ENCODE measurements around the gene FECH.
"Not testable (repeated sequence)": the region's sequence is repeated elsewhere in the genome, so short reads cannot be mapped to it uniquely, and the experiment has no call there.

FECH gene

GRCh38 chr18:57523171-57523956, 63.1 kb downstream of the FECH start (continued):
- no peak for TF ChIP-seq ZBTB10 (tag by site-specific recombination; IDR thresholded peaks at IDR 0.05)
- TF ChIP-seq ZEB2 (tag by site-specific recombination; IDR thresholded peaks at IDR 0.05) = no peak
- TF ChIP-seq ZNF354C (tag by site-specific recombination; IDR thresholded peaks at IDR 0.05; ENCODE audit: borderline replicate concordance, low read depth) = no peak
- TF ChIP-seq ZNF768 (tag by site-specific recombination; IDR thresholded peaks at IDR 0.05) = no peak
- TF ChIP-seq SCRT2 (tag by site-specific recombination; IDR thresholded peaks at IDR 0.05) = no peak
- no peak for TF ChIP-seq ZFP41 (tag by site-specific recombination; IDR thresholded peaks at IDR 0.05; ENCODE audit: borderline replicate concordance)
- TF ChIP-seq, protein P1, sequence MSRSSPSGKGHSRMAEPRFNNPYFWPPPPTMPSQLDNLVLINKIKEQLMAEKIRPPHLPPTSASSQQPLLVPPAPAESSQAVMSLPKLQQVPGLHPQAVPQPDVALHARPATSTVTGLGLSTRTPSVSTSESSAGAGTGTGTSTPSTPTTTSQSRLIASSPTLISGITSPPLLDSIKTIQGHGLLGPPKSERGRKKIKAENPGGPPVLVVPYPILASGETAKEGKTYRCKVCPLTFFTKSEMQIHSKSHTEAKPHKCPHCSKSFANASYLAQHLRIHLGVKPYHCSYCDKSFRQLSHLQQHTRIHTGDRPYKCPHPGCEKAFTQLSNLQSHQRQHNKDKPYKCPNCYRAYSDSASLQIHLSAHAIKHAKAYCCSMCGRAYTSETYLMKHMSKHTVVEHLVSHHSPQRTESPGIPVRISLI (tag by site-specific recombination; IDR thresholded peaks at IDR 0.05) = no peak

DNA sequence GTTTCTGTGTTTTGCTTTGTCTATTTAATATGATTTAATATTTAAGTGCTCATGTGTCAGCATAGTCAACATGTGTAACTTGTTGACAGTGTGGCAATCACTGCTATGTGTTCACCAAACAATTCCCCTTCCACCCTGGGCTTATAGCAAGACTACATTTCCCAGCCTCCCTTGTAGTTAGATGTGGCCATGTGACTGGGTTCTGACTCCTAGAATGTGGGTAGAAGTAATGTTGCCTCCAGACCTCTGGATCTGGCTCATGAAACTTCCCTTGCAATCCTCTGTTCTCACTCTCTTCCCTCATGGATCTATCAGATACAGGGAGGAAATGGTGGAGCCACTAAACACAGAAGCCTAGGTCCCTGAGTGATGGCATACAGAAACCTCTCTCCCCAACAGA, 64.2 kb downstream of the FECH start:
- CTCF ChIA-PET; POLR2A ChIA-PET; H3K4me3 ChIP-seq (ENCODE audit: low read depth, low read length); H3K4me1 ChIP-seq (ENCODE audit: control insufficient read depth, insufficient read depth, low read length); H3K27ac ChIP-seq (ENCODE audit: extremely low read depth, low read depth, low read length); H3K36me3 ChIP-seq (ENCODE audit: control insufficient read depth in 2 of 2, insufficient read depth in 1 of 2, low read length in 2 of 2); H3K9me3 ChIP-seq (ENCODE audit: control insufficient read depth, insufficient read depth, low read depth, low read length): not testable (repeated sequence)

DNA sequence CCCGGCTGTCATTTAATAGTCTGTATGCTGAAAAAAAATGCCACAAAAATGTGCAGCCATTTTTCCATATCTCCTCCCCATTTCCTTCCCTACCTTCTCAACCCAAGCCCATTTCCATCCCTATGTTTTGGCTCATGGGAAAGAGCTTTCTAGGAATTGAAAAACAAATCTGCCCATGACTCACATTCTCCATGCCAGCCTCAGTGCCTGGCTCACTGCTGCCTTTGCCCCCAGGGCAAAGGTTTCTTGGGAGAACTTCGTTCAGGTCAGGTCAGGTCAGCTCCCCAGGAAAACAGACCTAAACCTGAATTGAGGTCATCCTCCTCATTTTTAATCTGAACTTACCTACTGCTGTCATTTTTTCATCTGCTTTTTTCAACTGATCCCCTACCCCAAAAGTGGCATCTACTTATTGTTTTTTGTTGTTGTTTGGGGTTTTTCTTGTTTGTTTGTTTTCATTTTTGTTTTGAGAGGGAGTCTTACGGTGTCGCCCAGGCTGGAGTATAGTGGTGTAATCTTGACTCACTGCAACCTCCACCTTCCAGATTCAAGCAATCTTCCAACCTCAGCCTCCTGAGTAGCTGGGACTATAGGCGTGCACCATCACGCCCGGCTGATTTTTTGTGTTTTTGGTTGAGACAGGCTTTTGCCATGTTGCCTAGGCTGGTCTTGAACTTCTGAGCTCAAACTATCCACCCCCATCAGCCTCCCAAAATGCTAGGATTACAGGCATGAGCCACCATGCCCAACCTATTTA, 66.7 kb downstream of the FECH start:
- POLR2A ChIA-PET = no interaction called here
- no peak overlapping the region for H3K27ac ChIP-seq (ENCODE audit: extremely low read depth, low read depth, low read length)
- no peaks in the 10 kb centered on the region for H3K36me3 ChIP-seq (ENCODE audit: control insufficient read depth in 2 of 2, insufficient read depth in 1 of 2, low read length in 2 of 2)
- no peaks in the 10 kb centered on the region for H3K4me1 ChIP-seq (ENCODE audit: control insufficient read depth, insufficient read depth, low read length)
- H3K4me3 ChIP-seq (ENCODE audit: low read depth, low read length) = no peak overlapping the region
- CTCF ChIA-PET = no interaction called here
- no peaks in the 10 kb centered on the region for H3K9me3 ChIP-seq (ENCODE audit: control insufficient read depth, insufficient read depth, low read depth, low read length)
- TF ChIP-seq EGR2 (tag by site-specific recombination; IDR thresholded peaks at IDR 0.05; ENCODE audit: low read depth) (no peak), BCL6B (tag by site-specific recombination; IDR thresholded peaks at IDR 0.05) (peak; percentile 87), BCL11A (tag by site-specific recombination; IDR thresholded peaks at IDR 0.05; ENCODE audit: low read depth) (no peak), ZNF114 (tag by site-specific recombination; IDR thresholded peaks at IDR 0.05) (no peak)

- Histone ChIP-seq H3K36me3 (ENCODE audit: control insufficient read depth in 2 of 2, insufficient read depth in 1 of 2, low read length in 2 of 2) (no peaks in the 10 kb centered on the region), H3K27ac (ENCODE audit: extremely low read depth, low read depth, low read length) (no peak overlapping the region), H3K4me1 (ENCODE audit: control insufficient read depth, insufficient read depth, low read length) (no peaks in the 10 kb centered on the region), H3K9me3 (ENCODE audit: control insufficient read depth, insufficient read depth, low read depth, low read length) (no peaks in the 10 kb centered on the region), H3K4me3 (ENCODE audit: low read depth, low read length) (no peak overlapping the region)
- ChIA-PET POLR2A (no interaction called here), CTCF (no interaction called here)
- TF ChIP-seq ZFHX2 (tag by site-specific recombination; conservative IDR thresholded peaks at IDR 0.05) (peak; percentile 91), ZNF10 (tag by site-specific recombination; IDR thresholded peaks at IDR 0.05) (no peak), FEZF1 (tag by site-specific recombination; IDR thresholded peaks at IDR 0.05) (peak; percentile 35; the same call in 1 of the 2 replicates), ZNF138 (tag by site-specific recombination; IDR thresholded peaks at IDR 0.05; ENCODE audit: borderline replicate concordance) (no peak), KLF10 (tag by site-specific recombination; IDR thresholded peaks at IDR 0.05) (no peak), ZBTB44 (tag by site-specific recombination; IDR thresholded peaks at IDR 0.05) (no peak), EGR2 (tag by site-specific recombination; IDR thresholded peaks at IDR 0.05; ENCODE audit: low read depth) (peak; percentile 73), ZXDB (tag by site-specific recombination; IDR thresholded peaks at IDR 0.05) (no peak), ZEB2 (tag by site-specific recombination; IDR thresholded peaks at IDR 0.05) (no peak), ZNF843 (tag by site-specific recombination; IDR thresholded peaks at IDR 0.05) (0 out of 2 replicates have a peak, but pooled peaks have one; percentile 19)
- TF ChIP-seq, protein P2, sequence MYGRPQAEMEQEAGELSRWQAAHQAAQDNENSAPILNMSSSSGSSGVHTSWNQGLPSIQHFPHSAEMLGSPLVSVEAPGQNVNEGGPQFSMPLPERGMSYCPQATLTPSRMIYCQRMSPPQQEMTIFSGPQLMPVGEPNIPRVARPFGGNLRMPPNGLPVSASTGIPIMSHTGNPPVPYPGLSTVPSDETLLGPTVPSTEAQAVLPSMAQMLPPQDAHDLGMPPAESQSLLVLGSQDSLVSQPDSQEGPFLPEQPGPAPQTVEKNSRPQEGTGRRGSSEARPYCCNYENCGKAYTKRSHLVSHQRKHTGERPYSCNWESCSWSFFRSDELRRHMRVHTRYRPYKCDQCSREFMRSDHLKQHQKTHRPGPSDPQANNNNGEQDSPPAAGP (tag by site-specific recombination; IDR thresholded peaks at IDR 0.05) = no peak
These were observed 68.0 kb downstream of the FECH start for GRCh38 chr18:57518533-57518932.
